SK-N-SH treated with all-trans-retinoic acid at 6 μM for 48 hours (cell line): ENCODE data around the gene ATP11C.
"Not testable (repeated sequence)": the region's sequence is repeated elsewhere in the genome, so short reads cannot be mapped to it uniquely, and the experiment has no call there.

Experiments used
- ATAC-seq: fragments of 200-7000 bp; cut with Tn5 transposase; 3 replicates; pipeline ENCODE4 v1.9.1; 2020; ENCODE audit warnings: mild to moderate bottlenecking, moderate library complexity
- ARNTL ChIP-seq: fragments of 450-650 bp; formaldehyde crosslinking; IDR thresholded peaks from 2 replicates; pipeline ENCODE4 v1.5.0; 2020; ENCODE audit warnings: low read depth, mild to moderate bottlenecking, moderate library complexity, borderline replicate concordance
- CSDC2 ChIP-seq: fragments of 250-450 bp; sonication (Bioruptor Pico); IDR thresholded peaks from 2 replicates; pipeline ENCODE4 v1.5.0; 2020; ENCODE audit warnings: mild to moderate bottlenecking, moderate library complexity
- CSRNP3 ChIP-seq: fragments of 250-450 bp; sonication (Bioruptor Pico); IDR thresholded peaks from 2 replicates; pipeline ENCODE4 v1.5.1; 2021; ENCODE audit warnings: mild to moderate bottlenecking, moderate library complexity
- ESRRG ChIP-seq: fragments of 250-450 bp; sonication (Bioruptor Pico); IDR thresholded peaks from 2 replicates; pipeline ENCODE4 v1.6.1; 2021; ENCODE audit warnings: mild to moderate bottlenecking
- GLIS3 ChIP-seq: fragments of 250-450 bp; sonication (Bioruptor Pico); IDR thresholded peaks from 2 replicates; pipeline ENCODE4 v1.5.0; 2020; ENCODE audit warnings: mild to moderate bottlenecking, moderate library complexity
- ISL1 ChIP-seq: fragments of 250-450 bp; sonication (Bioruptor Pico); IDR thresholded peaks from 2 replicates; pipeline ENCODE4 v2.1.2; 2022; ENCODE audit warnings: mild to moderate bottlenecking, moderate library complexity
- OSR1 ChIP-seq: fragments of 250-450 bp; sonication (Bioruptor Pico); IDR thresholded peaks from 2 replicates; pipeline ENCODE4 v1.8.0; 2022; ENCODE audit warnings: moderate library complexity, mild to moderate bottlenecking, inconsistent platforms
- POU6F1 ChIP-seq: fragments of 250-450 bp; sonication (Bioruptor Pico); IDR thresholded peaks from 2 replicates; pipeline ENCODE4 v1.8.0; 2021; ENCODE audit warnings: low read depth, mild to moderate bottlenecking, moderate library complexity, borderline replicate concordance
- PPARA ChIP-seq: fragments of 250-450 bp; sonication (Bioruptor Pico); IDR thresholded peaks from 2 replicates; pipeline ENCODE4 v1.5.0; 2020; ENCODE audit warnings: mild to moderate bottlenecking, borderline replicate concordance
- RARB ChIP-seq: fragments of 250-450 bp; sonication (Bioruptor Pico); IDR thresholded peaks from 2 replicates; pipeline ENCODE4 v1.8.0; 2021; ENCODE audit warnings: mild to moderate bottlenecking, moderate library complexity
- SNAI2 ChIP-seq: fragments of 250-450 bp; sonication (Bioruptor Pico); IDR thresholded peaks from 2 replicates; pipeline ENCODE4 v1.5.0; 2020; ENCODE audit warnings: mild to moderate bottlenecking, moderate library complexity
- TCF4 ChIP-seq: fragments of 250-450 bp; sonication (Bioruptor Pico); IDR thresholded peaks from 2 replicates; pipeline ENCODE4 v1.8.0; 2021; ENCODE audit warnings: mild to moderate bottlenecking, moderate library complexity, borderline replicate concordance
- TOX ChIP-seq: fragments of 250-450 bp; sonication (Bioruptor Pico); IDR thresholded peaks from 2 replicates; pipeline ENCODE4 v1.8.0; 2021; ENCODE audit warnings: mild to moderate bottlenecking, moderate library complexity, borderline replicate concordance
- ZC3H10 ChIP-seq: fragments of 250-450 bp; sonication (Bioruptor Pico); IDR thresholded peaks from 2 replicates; pipeline ENCODE4 v1.5.1; 2021; ENCODE audit warnings: mild to moderate bottlenecking, moderate library complexity
- ZFP3 ChIP-seq: fragments of 250-450 bp; sonication (Bioruptor Pico); IDR thresholded peaks from 2 replicates; pipeline ENCODE4 v1.5.0; 2020; ENCODE audit warnings: mild to moderate bottlenecking, moderate library complexity
- ZFP30 ChIP-seq: fragments of 450-650 bp; formaldehyde crosslinking; IDR thresholded peaks from 2 replicates; pipeline ENCODE4 v1.5.0; 2022; ENCODE audit warnings: mild to moderate bottlenecking, moderate library complexity
- TF ChIP-seq, protein P1 (sequence below): fragments of 250-450 bp; sonication (Bioruptor Pico); IDR thresholded peaks from 2 replicates; pipeline ENCODE4 v1.5.1; 2020; ENCODE audit warnings: low read depth, mild to moderate bottlenecking, moderate library complexity
- TF ChIP-seq, protein P2 (sequence below): fragments of 250-450 bp; sonication (Bioruptor Pico); IDR thresholded peaks from 2 replicates; pipeline ENCODE4 v1.5.0; 2020; ENCODE audit warnings: mild to moderate bottlenecking, moderate library complexity
- TF ChIP-seq, protein P3 (sequence below): fragments of 250-450 bp; sonication (Bioruptor Pico); IDR thresholded peaks from 2 replicates; pipeline ENCODE4 v1.8.0; 2020; ENCODE audit warnings: mild to moderate bottlenecking, moderate library complexity, borderline replicate concordance

Gene ATP11C

GRCh38 chrX:139924069-139924695 lies 8.7 kb downstream of the ATP11C start (continued):
- TF ChIP-seq ARNTL (CRISPR knock-in tag), result no peak
- TF ChIP-seq ESRRG, result no peak
- no peak for TF ChIP-seq CSDC2 (CRISPR knock-in tag)
- no peak for TF ChIP-seq TCF4

DNA sequence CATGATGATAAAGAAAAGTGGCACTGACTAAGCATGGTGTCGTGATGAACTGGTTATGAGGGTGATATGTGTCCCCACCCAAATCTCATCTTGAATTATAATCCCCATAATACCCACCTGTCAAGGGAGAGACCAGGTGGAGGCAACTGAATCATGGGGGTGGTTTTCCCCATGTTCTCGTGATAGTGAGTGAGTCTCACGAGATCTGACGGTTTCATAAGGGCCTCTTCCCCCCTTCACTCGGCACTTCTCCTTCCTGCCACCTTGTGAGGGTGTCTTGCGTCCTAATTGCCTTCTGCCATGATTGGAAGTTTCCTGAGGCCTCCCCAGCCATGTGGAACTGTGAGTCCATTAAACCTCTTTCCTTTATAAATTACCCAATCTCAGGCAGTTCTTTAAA lies 11.7 kb downstream of the ATP11C start:
- ATAC-seq, result not testable (repeated sequence)

DNA sequence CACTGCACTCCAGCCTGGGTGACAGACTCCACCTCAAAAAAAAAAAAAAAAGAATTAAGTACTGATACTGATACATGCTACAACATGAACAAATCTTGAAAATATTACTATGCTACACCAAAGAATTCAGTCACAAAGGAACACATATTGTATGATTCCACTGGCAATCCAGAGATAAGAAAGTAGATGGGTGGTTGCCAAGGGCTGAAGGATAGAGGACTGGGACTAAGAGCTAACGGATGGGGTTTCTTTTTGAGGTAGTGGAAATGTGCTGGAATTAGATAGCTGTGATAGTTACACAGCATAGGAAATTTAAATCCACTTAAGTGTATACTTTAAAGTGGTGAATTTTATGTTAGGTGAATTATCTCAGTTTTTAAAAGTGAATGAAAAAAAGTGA lies 12.5 kb downstream of the ATP11C start:
- TF ChIP-seq, protein P1, sequence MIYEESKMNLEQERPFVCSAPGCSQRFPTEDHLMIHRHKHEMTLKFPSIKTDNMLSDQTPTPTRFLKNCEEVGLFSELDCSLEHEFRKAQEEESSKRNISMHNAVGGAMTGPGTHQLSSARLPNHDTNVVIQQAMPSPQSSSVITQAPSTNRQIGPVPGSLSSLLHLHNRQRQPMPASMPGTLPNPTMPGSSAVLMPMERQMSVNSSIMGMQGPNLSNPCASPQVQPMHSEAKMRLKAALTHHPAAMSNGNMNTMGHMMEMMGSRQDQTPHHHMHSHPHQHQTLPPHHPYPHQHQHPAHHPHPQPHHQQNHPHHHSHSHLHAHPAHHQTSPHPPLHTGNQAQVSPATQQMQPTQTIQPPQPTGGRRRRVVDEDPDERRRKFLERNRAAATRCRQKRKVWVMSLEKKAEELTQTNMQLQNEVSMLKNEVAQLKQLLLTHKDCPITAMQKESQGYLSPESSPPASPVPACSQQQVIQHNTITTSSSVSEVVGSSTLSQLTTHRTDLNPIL, result no peak
- TF ChIP-seq OSR1 (CRISPR knock-in tag), result no peak
- TF ChIP-seq RARB (CRISPR knock-in tag), result no peak
- no peak for TF ChIP-seq SNAI2 (CRISPR knock-in tag)
- TF ChIP-seq ARNTL (CRISPR knock-in tag), result no peak
- TF ChIP-seq, protein P2, sequence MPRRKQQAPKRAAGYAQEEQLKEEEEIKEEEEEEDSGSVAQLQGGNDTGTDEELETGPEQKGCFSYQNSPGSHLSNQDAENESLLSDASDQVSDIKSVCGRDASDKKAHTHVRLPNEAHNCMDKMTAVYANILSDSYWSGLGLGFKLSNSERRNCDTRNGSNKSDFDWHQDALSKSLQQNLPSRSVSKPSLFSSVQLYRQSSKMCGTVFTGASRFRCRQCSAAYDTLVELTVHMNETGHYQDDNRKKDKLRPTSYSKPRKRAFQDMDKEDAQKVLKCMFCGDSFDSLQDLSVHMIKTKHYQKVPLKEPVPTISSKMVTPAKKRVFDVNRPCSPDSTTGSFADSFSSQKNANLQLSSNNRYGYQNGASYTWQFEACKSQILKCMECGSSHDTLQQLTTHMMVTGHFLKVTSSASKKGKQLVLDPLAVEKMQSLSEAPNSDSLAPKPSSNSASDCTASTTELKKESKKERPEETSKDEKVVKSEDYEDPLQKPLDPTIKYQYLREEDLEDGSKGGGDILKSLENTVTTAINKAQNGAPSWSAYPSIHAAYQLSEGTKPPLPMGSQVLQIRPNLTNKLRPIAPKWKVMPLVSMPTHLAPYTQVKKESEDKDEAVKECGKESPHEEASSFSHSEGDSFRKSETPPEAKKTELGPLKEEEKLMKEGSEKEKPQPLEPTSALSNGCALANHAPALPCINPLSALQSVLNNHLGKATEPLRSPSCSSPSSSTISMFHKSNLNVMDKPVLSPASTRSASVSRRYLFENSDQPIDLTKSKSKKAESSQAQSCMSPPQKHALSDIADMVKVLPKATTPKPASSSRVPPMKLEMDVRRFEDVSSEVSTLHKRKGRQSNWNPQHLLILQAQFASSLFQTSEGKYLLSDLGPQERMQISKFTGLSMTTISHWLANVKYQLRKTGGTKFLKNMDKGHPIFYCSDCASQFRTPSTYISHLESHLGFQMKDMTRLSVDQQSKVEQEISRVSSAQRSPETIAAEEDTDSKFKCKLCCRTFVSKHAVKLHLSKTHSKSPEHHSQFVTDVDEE (CRISPR knock-in tag), result no peak
- TF ChIP-seq ZFP30, result no peak
- TF ChIP-seq GLIS3 (CRISPR knock-in tag), result no peak
- TF ChIP-seq, protein P3, sequence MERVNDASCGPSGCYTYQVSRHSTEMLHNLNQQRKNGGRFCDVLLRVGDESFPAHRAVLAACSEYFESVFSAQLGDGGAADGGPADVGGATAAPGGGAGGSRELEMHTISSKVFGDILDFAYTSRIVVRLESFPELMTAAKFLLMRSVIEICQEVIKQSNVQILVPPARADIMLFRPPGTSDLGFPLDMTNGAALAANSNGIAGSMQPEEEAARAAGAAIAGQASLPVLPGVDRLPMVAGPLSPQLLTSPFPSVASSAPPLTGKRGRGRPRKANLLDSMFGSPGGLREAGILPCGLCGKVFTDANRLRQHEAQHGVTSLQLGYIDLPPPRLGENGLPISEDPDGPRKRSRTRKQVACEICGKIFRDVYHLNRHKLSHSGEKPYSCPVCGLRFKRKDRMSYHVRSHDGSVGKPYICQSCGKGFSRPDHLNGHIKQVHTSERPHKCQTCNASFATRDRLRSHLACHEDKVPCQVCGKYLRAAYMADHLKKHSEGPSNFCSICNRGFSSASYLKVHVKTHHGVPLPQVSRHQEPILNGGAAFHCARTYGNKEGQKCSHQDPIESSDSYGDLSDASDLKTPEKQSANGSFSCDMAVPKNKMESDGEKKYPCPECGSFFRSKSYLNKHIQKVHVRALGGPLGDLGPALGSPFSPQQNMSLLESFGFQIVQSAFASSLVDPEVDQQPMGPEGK, result no peak
- no peak for TF ChIP-seq ZC3H10 (CRISPR knock-in tag)
- no peak for TF ChIP-seq CSRNP3 (CRISPR knock-in tag)
- TF ChIP-seq ISL1, result no peak
- no peak for TF ChIP-seq POU6F1 (CRISPR knock-in tag)
- TF ChIP-seq ZFP3 (CRISPR knock-in tag), result no peak
- no peak for TF ChIP-seq TOX (CRISPR knock-in tag)
- no peak for TF ChIP-seq PPARA (CRISPR knock-in tag)
- TF ChIP-seq, all 23 proteins: peak for 0
- no peak for ATAC-seq

DNA sequence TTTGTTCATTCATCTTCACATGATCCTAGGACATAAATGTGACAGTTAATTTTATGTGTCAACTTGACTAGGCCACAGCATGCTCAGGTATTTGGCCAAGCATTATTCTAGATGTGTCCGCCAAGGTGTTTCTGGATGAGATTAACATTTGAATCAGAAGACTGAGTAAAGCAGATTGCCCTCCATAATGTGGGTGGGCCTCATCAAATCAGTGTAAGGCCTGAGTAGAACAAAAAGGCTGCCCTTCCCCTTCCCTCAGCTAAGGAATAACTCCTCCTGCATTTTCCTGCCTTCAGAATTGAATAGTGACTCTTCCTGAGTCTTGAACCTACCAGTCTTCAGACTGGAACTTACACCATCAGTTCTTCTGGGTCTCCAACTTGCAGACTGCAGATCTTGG lies 18.4 kb downstream of the ATP11C start:
- no peak for ATAC-seq
- TF ChIP-seq, protein P2 (CRISPR knock-in tag), result no peak
- TF ChIP-seq ISL1, result no peak
- no peak for TF ChIP-seq CSRNP3 (CRISPR knock-in tag)
- TF ChIP-seq ZFP3 (CRISPR knock-in tag), result no peak
- TF ChIP-seq POU6F1 (CRISPR knock-in tag), result no peak
- no peak for TF ChIP-seq GLIS3 (CRISPR knock-in tag)
- TF ChIP-seq, protein P1, result no peak
